PC-9 (cell line): ENCODE measurements around the gene TRPM5.

Experiments used
- EZH2 ChIP-seq: fragments of 200-600 bp; sonication (generic); IDR thresholded peaks from 2 replicates; pipeline ENCODE4 v1.8.0; 2017; ENCODE audit warnings: antibody characterized with exemption, low read depth
- TF ChIP-seq, protein P1 (sequence below): fragments of 200-600 bp; sonication (generic); conservative IDR thresholded peaks from 2 replicates; pipeline ENCODE4 v1.6.1; 2017; ENCODE audit warnings: mixed run types, antibody characterized with exemption, mild to moderate bottlenecking, moderate library complexity

DNA sequence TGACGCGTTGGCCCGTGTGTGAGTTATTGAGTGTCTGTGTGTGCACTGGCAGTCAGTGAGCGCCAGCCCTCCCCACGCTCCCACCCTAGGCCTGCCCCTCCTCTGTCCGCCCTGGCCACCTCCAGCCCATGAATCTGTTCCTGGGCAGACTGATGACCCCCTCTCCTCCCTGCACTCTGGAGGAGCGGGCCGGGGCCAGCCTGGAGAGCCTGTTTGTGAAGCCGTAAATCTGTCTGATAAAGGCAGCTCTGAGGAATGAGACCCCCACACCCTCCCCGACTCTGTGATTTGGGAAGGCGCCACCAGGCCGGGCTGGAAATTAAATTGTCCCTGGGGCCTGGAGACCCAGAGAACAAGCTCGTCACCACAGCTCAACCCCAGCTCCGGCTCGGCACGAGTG lies 35.2 kb downstream of the TRPM5 start:
- TF ChIP-seq, protein P1, sequence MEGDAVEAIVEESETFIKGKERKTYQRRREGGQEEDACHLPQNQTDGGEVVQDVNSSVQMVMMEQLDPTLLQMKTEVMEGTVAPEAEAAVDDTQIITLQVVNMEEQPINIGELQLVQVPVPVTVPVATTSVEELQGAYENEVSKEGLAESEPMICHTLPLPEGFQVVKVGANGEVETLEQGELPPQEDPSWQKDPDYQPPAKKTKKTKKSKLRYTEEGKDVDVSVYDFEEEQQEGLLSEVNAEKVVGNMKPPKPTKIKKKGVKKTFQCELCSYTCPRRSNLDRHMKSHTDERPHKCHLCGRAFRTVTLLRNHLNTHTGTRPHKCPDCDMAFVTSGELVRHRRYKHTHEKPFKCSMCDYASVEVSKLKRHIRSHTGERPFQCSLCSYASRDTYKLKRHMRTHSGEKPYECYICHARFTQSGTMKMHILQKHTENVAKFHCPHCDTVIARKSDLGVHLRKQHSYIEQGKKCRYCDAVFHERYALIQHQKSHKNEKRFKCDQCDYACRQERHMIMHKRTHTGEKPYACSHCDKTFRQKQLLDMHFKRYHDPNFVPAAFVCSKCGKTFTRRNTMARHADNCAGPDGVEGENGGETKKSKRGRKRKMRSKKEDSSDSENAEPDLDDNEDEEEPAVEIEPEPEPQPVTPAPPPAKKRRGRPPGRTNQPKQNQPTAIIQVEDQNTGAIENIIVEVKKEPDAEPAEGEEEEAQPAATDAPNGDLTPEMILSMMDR: no peak
- TF ChIP-seq EZH2: no peak
